HEK293 (cell line): ENCODE results near the gene CTIF.

ENCODE experiments used
- CTCF ChIA-PET: fragments of 350-600 bp; formaldehyde crosslinking; extraction: SDS; loops from one replicate; lab custom pipeline; 2021; ENCODE audit warnings: antibody characterized with exemption; lab: Yijun Ruan, JAX
- POLR2A ChIA-PET: fragments of 300-600 bp; formaldehyde crosslinking; extraction: SDS; loops from one replicate; lab custom pipeline; 2020; ENCODE audit warnings: antibody characterized with exemption, inconsistent platforms; lab: Yijun Ruan, JAX
- H3K27ac ChIP-seq: fragments of 200-500 bp; sonication (Bioruptor generic); 2 replicates; pipeline ENCODE4 v1.5.1; 2014; ENCODE audit warnings: low read depth, low read length, control low read depth, inconsistent platforms; ENCODE audit errors: extremely low read depth
- H3K36me3 ChIP-seq, 2 experiments: fragments of 200-500 bp in 1 of 2; sonication (Bioruptor generic) in 1 of 2; 1 replicate in 1 of 2; 2 replicates in 1 of 2; pipeline ENCODE4 v1.5.1; 2014 to 2017; ENCODE audit warnings: inconsistent platforms in 2 of 2, low read length in 2 of 2; ENCODE audit not compliant: control insufficient read depth in 2 of 2, insufficient read depth in 1 of 2
- H3K4me1 ChIP-seq: fragments of 200-500 bp; sonication (Bioruptor generic); 2 replicates; pipeline ENCODE4 v1.5.1; 2014; ENCODE audit warnings: mild to moderate bottlenecking, low read length, inconsistent platforms; ENCODE audit not compliant: control insufficient read depth, insufficient read depth
- H3K4me3 ChIP-seq: 2 replicates; pipeline ENCODE4 v1.5.1; 2011; ENCODE audit warnings: low read depth, mild to moderate bottlenecking, control low read depth, low read length, moderate library complexity
- H3K9me3 ChIP-seq: fragments of 200-500 bp; sonication (Bioruptor generic); 2 replicates; pipeline ENCODE4 v1.5.1; 2014; ENCODE audit warnings: low read depth, low read length, inconsistent platforms; ENCODE audit not compliant: control insufficient read depth, insufficient read depth
- ZFP37 ChIP-seq: fragments of 450-650 bp; formaldehyde crosslinking; IDR thresholded peaks from 2 replicates; pipeline ENCODE4 v1.5.1; 2016; ENCODE audit warnings: missing biosample characterization, missing genetic modification characterization
- ZFP41 ChIP-seq: fragments of 450-650 bp; formaldehyde crosslinking; IDR thresholded peaks from 2 replicates; pipeline ENCODE4 v1.5.1; 2016; ENCODE audit warnings: missing biosample characterization, missing genetic modification characterization, borderline replicate concordance
- ZNF140 ChIP-seq: fragments of 450-650 bp; formaldehyde crosslinking; IDR thresholded peaks from 2 replicates; pipeline ENCODE4 v1.5.1; 2016; ENCODE audit warnings: missing biosample characterization, missing genetic modification characterization
- ZNF184 ChIP-seq: fragments of 450-650 bp; IDR thresholded peaks from 2 replicates; pipeline ENCODE4 v1.5.1; 2018; ENCODE audit warnings: missing biosample characterization, mild to moderate bottlenecking, missing genetic modification characterization
- ZNF404 ChIP-seq: fragments of 450-650 bp; formaldehyde crosslinking; IDR thresholded peaks from 2 replicates; pipeline ENCODE4 v1.5.1; 2017; ENCODE audit warnings: missing biosample characterization, missing genetic modification characterization
- ZNF416 ChIP-seq: fragments of 450-650 bp; formaldehyde crosslinking; IDR thresholded peaks from 2 replicates; pipeline ENCODE4 v1.5.1; 2016; ENCODE audit warnings: missing biosample characterization, missing genetic modification characterization
- ZNF510 ChIP-seq: fragments of 450-650 bp; formaldehyde crosslinking; IDR thresholded peaks from 2 replicates; pipeline ENCODE4 v1.5.1; 2018; ENCODE audit warnings: mild to moderate bottlenecking, missing genetic modification characterization, missing biosample characterization; ENCODE audit not compliant: insufficient replicate concordance
- ZNF544 ChIP-seq: fragments of 450-650 bp; formaldehyde crosslinking; IDR thresholded peaks from 2 replicates; pipeline ENCODE4 v1.5.0; 2017; ENCODE audit warnings: missing biosample characterization, missing genetic modification characterization
- ZNF549 ChIP-seq: fragments of 450-650 bp; IDR thresholded peaks from 2 replicates; pipeline ENCODE4 v1.5.1; 2018; ENCODE audit warnings: missing biosample characterization, missing genetic modification characterization, mild to moderate bottlenecking, inconsistent platforms, moderate library complexity
- ZNF555 ChIP-seq: fragments of 450-650 bp; formaldehyde crosslinking; conservative IDR thresholded peaks from 2 replicates; pipeline ENCODE4 v1.5.1; 2017; ENCODE audit warnings: missing biosample characterization, mild to moderate bottlenecking, missing genetic modification characterization, inconsistent platforms
- ZNF670 ChIP-seq: fragments of 450-650 bp; formaldehyde crosslinking; IDR thresholded peaks from 2 replicates; pipeline ENCODE4 v1.5.1; 2016; ENCODE audit warnings: missing biosample characterization, missing genetic modification characterization, low read depth
- ZNF707 ChIP-seq: fragments of 450-650 bp; formaldehyde crosslinking; IDR thresholded peaks from 2 replicates; pipeline ENCODE4 v1.5.1; 2016; ENCODE audit warnings: missing biosample characterization, missing genetic modification characterization
- ZNF747 ChIP-seq: fragments of 450-650 bp; formaldehyde crosslinking; IDR thresholded peaks from 2 replicates; pipeline ENCODE4 v1.5.1; 2016; ENCODE audit warnings: missing biosample characterization, missing genetic modification characterization
- ZSCAN23 ChIP-seq: fragments of 450-650 bp; formaldehyde crosslinking; IDR thresholded peaks from 2 replicates; pipeline ENCODE4 v1.5.1; 2016; ENCODE audit warnings: missing biosample characterization, missing genetic modification characterization
- TF ChIP-seq, protein P1 (sequence below): fragments of 450-650 bp; formaldehyde crosslinking; optimal IDR thresholded peaks from 2 replicates; pipeline ENCODE3; 2016; ENCODE audit warnings: missing biosample characterization, mild to moderate bottlenecking, missing genetic modification characterization
- TF ChIP-seq, protein P2 (sequence below): fragments of 450-650 bp; formaldehyde crosslinking; IDR thresholded peaks from 2 replicates; pipeline ENCODE4 v1.5.1; 2016; ENCODE audit warnings: missing biosample characterization, missing genetic modification characterization
- TF ChIP-seq, protein P3 (sequence below): fragments of 450-650 bp; IDR thresholded peaks from 2 replicates; pipeline ENCODE4 v1.5.1; 2018; ENCODE audit warnings: missing biosample characterization, mild to moderate bottlenecking, missing genetic modification characterization
- TF ChIP-seq, protein P4 (sequence below): fragments of 450-650 bp; formaldehyde crosslinking; IDR thresholded peaks from 2 replicates; pipeline ENCODE4 v1.5.1; 2016; ENCODE audit warnings: missing biosample characterization, missing genetic modification characterization
- TF ChIP-seq, protein P5 (sequence below): fragments of 450-650 bp; formaldehyde crosslinking; conservative IDR thresholded peaks from 2 replicates; pipeline ENCODE4 v1.5.1; 2016; ENCODE audit warnings: low read depth, missing biosample characterization, missing genetic modification characterization
- TF ChIP-seq, protein P6 (sequence below): fragments of 450-650 bp; formaldehyde crosslinking; IDR thresholded peaks from 2 replicates; pipeline ENCODE4 v1.5.1; 2016; ENCODE audit warnings: missing biosample characterization, missing genetic modification characterization

CTIF gene

GRCh38 chr18:48718251-48718959, 179.6 kb downstream of the CTIF start:
- no peak overlapping the region for H3K4me3 ChIP-seq
- CTCF ChIA-PET: interaction anchor here (0.6 to 0.8 kb wide), 3 partner anchors 72 to 696 kb away, joined by 3 to 4 read pairs (median 3); no protein-coding TSS in a partner anchor
- peaks cover 15% of the 10 kb centered on the region for H3K4me1 ChIP-seq
- H3K36me3 ChIP-seq: no peaks in the 10 kb centered on the region; a peak in 1 of 3 replicates
- POLR2A ChIA-PET: no interaction called here
- H3K27ac ChIP-seq: no peak overlapping the region
- TF ChIP-seq ZNF140 (tag by site-specific recombination) (no peak), ZNF416 (tag by site-specific recombination) (peak; percentile 95), ZNF510 (tag by site-specific recombination) (no peak), ZSCAN23 (tag by site-specific recombination) (no peak), ZNF184 (tag by site-specific recombination) (no peak), ZNF747 (tag by site-specific recombination) (no peak)
- H3K9me3 ChIP-seq: no peaks in the 10 kb centered on the region

DNA sequence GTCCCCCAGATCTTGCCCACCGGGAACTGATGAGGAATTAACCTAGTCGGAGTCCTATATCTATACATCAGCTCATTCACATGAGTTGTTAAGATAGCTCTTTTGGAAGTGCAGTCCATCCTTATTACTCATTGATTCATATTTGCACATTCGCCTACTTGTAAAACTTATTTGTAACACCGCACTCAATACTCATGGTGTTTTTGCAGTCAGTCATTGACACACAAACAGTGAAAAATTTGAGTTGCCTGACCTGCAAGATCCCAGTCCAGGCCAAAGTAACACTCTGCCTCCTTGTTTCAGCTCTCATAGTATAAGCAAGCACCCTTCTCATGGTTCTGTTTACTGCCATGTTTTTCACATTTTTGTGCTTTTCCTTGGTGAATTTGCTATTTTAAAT, 180.6 kb downstream of the CTIF start:
- POLR2A ChIA-PET: interaction anchor here (1.1 kb wide), 1 partner anchor 220 kb away, joined by 3 read pairs; no protein-coding TSS in a partner anchor
- Histone ChIP-seq H3K9me3 (no peaks in the 10 kb centered on the region), H3K36me3 (no peaks in the 10 kb centered on the region; a peak in 1 of 3 replicates), H3K27ac (no peak overlapping the region), H3K4me1 (peaks cover 15% of the 10 kb centered on the region), H3K4me3 (no peak overlapping the region)
- CTCF ChIA-PET: interaction anchor here (0.6 to 1.4 kb wide), 2 partner anchors 228 to 490 kb away, joined by 3 to 4 read pairs; no protein-coding TSS in a partner anchor
- TF ChIP-seq, protein P1, sequence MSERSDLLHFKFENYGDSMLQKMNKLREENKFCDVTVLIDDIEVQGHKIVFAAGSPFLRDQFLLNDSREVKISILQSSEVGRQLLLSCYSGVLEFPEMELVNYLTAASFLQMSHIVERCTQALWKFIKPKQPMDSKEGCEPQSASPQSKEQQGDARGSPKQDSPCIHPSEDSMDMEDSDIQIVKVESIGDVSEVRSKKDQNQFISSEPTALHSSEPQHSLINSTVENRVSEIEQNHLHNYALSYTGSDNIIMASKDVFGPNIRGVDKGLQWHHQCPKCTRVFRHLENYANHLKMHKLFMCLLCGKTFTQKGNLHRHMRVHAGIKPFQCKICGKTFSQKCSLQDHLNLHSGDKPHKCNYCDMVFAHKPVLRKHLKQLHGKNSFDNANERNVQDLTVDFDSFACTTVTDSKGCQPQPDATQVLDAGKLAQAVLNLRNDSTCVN: no peak
- TF ChIP-seq ZNF555 (tag by site-specific recombination) (no peak), ZFP41 (no peak), ZNF707 (no peak), ZNF544 (tag by site-specific recombination) (no peak), ZNF404 (tag by site-specific recombination) (no peak), ZNF747 (tag by site-specific recombination) (no peak), ZNF549 (tag by site-specific recombination) (no peak), ZFP37 (no peak), ZNF670 (no peak)
- TF ChIP-seq, protein P2, sequence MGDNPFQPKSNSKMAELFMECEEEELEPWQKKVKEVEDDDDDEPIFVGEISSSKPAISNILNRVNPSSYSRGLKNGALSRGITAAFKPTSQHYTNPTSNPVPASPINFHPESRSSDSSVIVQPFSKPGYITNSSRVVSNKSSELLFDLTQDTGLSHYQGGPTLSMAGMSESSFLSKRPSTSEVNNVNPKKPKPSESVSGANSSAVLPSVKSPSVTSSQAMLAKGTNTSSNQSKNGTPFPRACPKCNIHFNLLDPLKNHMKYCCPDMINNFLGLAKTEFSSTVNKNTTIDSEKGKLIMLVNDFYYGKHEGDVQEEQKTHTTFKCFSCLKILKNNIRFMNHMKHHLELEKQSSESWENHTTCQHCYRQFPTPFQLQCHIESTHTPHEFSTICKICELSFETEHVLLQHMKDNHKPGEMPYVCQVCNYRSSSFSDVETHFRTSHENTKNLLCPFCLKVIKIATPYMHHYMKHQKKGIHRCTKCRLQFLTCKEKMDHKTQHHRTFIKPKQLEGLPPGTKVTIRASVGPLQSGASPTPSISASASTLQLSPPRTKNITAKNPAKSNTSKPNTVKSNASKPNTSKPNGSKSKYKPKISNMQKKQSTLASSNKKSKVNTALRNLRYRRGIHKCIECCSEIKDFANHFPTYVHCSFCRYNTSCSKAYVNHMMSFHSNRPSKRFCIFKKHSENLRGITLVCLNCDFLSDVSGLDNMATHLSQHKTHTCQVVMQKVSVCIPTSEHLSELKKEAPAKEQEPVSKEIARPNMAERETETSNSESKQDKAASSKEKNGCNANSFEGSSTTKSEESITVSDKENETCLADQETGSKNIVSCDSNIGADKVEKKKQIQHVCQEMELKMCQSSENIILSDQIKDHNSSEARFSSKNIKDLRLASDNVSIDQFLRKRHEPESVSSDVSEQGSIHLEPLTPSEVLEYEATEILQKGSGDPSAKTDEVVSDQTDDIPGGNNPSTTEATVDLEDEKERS (tag by site-specific recombination): no peak
- TF ChIP-seq, protein P3, sequence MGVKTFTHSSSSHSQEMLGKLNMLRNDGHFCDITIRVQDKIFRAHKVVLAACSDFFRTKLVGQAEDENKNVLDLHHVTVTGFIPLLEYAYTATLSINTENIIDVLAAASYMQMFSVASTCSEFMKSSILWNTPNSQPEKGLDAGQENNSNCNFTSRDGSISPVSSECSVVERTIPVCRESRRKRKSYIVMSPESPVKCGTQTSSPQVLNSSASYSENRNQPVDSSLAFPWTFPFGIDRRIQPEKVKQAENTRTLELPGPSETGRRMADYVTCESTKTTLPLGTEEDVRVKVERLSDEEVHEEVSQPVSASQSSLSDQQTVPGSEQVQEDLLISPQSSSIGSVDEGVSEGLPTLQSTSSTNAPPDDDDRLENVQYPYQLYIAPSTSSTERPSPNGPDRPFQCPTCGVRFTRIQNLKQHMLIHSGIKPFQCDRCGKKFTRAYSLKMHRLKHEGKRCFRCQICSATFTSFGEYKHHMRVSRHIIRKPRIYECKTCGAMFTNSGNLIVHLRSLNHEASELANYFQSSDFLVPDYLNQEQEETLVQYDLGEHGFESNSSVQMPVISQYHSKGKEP (tag by site-specific recombination): no peak
- TF ChIP-seq, protein P4, sequence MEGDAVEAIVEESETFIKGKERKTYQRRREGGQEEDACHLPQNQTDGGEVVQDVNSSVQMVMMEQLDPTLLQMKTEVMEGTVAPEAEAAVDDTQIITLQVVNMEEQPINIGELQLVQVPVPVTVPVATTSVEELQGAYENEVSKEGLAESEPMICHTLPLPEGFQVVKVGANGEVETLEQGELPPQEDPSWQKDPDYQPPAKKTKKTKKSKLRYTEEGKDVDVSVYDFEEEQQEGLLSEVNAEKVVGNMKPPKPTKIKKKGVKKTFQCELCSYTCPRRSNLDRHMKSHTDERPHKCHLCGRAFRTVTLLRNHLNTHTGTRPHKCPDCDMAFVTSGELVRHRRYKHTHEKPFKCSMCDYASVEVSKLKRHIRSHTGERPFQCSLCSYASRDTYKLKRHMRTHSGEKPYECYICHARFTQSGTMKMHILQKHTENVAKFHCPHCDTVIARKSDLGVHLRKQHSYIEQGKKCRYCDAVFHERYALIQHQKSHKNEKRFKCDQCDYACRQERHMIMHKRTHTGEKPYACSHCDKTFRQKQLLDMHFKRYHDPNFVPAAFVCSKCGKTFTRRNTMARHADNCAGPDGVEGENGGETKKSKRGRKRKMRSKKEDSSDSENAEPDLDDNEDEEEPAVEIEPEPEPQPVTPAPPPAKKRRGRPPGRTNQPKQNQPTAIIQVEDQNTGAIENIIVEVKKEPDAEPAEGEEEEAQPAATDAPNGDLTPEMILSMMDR (tag by site-specific recombination): no peak
- TF ChIP-seq, protein P5, sequence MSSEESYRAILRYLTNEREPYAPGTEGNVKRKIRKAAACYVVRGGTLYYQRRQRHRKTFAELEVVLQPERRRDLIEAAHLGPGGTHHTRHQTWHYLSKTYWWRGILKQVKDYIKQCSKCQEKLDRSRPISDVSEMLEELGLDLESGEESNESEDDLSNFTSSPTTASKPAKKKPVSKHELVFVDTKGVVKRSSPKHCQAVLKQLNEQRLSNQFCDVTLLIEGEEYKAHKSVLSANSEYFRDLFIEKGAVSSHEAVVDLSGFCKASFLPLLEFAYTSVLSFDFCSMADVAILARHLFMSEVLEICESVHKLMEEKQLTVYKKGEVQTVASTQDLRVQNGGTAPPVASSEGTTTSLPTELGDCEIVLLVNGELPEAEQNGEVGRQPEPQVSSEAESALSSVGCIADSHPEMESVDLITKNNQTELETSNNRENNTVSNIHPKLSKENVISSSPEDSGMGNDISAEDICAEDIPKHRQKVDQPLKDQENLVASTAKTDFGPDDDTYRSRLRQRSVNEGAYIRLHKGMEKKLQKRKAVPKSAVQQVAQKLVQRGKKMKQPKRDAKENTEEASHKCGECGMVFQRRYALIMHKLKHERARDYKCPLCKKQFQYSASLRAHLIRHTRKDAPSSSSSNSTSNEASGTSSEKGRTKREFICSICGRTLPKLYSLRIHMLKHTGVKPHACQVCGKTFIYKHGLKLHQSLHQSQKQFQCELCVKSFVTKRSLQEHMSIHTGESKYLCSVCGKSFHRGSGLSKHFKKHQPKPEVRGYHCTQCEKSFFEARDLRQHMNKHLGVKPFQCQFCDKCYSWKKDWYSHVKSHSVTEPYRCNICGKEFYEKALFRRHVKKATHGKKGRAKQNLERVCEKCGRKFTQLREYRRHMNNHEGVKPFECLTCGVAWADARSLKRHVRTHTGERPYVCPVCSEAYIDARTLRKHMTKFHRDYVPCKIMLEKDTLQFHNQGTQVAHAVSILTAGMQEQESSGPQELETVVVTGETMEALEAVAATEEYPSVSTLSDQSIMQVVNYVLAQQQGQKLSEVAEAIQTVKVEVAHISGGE (tag by site-specific recombination): no peak
- TF ChIP-seq, protein P6, sequence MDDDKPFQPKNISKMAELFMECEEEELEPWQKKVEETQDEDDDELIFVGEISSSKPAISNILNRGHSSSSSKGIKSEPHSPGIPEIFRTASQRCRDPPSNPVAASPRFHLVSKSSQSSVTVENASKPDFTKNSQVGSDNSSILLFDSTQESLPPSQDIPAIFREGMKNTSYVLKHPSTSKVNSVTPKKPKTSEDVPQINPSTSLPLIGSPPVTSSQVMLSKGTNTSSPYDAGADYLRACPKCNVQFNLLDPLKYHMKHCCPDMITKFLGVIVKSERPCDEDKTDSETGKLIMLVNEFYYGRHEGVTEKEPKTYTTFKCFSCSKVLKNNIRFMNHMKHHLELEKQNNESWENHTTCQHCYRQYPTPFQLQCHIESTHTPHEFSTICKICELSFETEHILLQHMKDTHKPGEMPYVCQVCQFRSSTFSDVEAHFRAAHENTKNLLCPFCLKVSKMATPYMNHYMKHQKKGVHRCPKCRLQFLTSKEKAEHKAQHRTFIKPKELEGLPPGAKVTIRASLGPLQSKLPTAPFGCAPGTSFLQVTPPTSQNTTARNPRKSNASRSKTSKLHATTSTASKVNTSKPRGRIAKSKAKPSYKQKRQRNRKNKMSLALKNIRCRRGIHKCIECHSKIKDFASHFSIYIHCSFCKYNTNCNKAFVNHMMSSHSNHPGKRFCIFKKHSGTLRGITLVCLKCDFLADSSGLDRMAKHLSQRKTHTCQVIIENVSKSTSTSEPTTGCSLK (tag by site-specific recombination): no peak
